ENCODE measurements around the gene SLC13A4. TPM values are rescaled to one million over a fixed set of nuclear protein-coding genes. Genes with fewer than 3 reads are reported as not detected.
"Not testable (repeated sequence)": the region's sequence is repeated elsewhere in the genome, so short reads cannot be mapped to it uniquely, and the experiment has no call there.

Gene SLC13A4
- total RNA-seq, 1 donor from 2014 or later = 0.35 TPM

DNA sequence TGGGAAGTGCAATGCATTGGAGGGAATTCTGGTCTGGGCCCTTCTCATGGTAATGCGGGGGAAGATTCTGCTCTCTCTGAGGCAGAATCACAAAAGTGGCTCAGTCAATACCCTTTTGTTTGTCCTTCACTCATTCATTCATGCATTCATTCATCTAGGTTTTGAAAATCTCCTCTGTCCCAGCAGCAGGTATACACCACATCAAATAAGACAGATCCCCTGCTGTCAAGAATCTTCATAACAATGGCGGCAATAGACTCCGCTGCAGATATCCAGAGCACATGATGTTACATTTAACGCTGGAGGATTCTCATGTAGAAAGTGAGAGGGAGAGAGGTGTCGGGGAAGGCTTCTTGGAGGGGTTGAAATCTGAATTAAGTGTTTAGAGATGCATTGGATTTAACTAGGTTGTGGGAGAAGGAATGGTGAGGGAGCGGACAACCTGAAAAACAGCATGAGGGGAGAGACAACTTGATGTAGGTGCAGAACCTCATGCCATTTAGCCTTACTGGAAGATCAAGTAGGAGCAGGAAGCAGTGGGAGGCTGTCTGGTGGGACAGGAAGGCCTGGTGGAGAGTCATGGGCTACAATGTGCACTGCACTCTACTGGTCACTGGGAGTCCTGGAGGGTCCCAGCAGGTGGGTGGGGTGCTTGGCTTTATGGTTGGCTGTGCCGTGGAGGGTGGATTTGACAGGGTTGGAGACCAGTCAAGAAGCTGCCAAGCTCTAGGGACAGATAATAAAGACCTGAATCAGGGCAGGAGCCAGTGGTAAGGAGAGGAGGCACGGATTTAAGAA, 25.8 kb upstream of the SLC13A4 start:
- ATAC-seq (no peak), DNase-seq (ENCODE audit: low spot score) (no peak)

GRCh38 chr7:135748770-135749169, 20.8 kb upstream of the SLC13A4 start, which contains the start of gene FAM180A:
TSS of gene FAM180A (minus strand) at chr7:135748813. CDS start at chr7:135748580, 233 bp downstream.
- DNase-seq (ENCODE audit: low spot score) (no peak), ATAC-seq (peak; percentile 44)

GRCh38 chr7:135747366-135747765, 19.4 kb upstream of the SLC13A4 start:
- no peak for DNase-seq (ENCODE audit: low spot score)
- no peak for ATAC-seq

GRCh38 chr7:135745703-135746312, 17.8 kb upstream of the SLC13A4 start:
- DNase-seq (ENCODE audit: low spot score) (peak; percentile 49), ATAC-seq (peak; percentile 71)

DNA sequence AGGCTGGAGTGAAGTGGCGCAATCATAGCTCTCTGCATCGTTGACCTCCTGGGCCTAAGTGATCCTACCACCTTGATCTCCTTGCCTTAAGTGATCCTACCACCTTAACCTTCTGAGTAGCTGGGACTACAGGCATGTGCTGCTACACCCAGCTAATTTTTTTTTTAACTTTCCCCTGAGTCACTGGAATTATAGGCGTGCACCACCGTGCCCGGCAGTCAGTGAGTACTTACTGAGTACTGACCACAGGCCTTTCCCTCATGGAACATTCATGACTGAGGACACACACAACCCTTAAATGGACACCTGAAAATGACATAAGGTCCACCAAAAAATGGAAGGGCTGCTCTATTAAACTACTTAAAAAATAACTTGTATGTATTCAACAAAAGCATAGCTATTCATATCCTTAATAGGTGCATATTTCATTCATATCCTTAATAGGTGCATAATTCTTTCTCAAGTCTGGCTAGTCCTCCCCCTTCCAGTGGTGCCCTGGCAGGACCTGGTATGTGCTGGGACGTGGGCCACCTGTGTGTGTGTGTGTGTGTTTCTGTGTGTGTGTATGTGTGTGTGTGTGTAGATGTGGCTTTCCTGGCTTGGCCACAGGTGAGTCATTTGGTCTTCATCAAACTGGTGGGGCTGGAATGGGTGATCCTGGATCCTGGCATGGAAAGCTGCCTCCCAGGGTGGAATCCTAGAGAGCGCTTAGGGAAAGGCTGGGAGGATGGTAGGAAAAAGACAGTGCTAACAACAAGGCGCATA, 17.1 kb upstream of the SLC13A4 start:
- DNase-seq (ENCODE audit: low spot score) (no peak), ATAC-seq (no peak)

- ATAC-seq (no peak), DNase-seq (ENCODE audit: low spot score) (no peak)
Observed at GRCh38 chr7:135743907-135744731, 16.1 kb upstream of the SLC13A4 start.

DNA sequence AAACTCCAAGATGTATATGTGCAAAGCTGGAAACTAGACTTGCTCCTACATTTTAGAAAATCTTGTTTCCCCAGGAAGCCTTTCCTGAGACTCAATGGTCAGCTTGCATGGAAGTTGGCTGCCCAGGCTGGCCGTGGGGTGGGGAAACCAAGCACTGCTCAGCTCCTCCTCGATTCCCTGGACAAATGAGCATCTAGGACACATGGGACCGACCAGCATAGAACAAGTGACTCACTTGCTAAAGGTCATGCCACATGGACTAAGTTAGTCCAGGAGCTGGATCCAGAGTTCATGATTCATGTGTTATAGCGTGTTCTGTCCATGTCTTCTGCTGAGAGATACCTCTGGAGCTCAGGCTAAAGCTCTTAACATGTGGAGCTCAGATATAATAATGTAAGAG, 14.4 kb upstream of the SLC13A4 start:
- ATAC-seq (no peak), DNase-seq (ENCODE audit: low spot score) (no peak)

GRCh38 chr7:135741905-135742304, 13.9 kb upstream of the SLC13A4 start:
- ATAC-seq (no peak), DNase-seq (ENCODE audit: low spot score) (no peak)

- ATAC-seq (no peak), DNase-seq (ENCODE audit: low spot score) (no peak)
Observed at GRCh38 chr7:135740889-135741288, 12.9 kb upstream of the SLC13A4 start.

DNA sequence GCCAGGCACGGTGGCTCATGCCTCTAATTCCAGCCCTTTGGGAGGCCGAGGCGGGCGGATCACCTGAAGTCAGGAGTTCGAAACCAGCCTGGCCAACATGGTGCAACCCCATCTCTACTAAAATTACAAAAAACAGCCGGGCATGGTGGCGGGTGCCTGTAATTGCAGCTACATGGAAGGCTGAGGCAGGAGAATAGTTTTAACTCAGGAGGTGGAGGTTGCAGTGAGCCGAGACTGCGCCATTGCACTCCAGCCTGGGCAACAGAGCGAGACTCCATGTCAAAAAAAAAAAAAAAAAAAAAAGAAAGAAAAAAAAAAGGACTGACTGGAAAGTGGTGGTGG, 9.3 kb upstream of the SLC13A4 start:
- DNase-seq (ENCODE audit: low spot score) = not testable (repeated sequence)

GRCh38 chr7:135736586-135737305, 8.8 kb upstream of the SLC13A4 start:
- ATAC-seq = no peak

More for the DNA sequence above, 9.3 kb upstream of the SLC13A4 start:
- ATAC-seq = not testable (repeated sequence)

DNA sequence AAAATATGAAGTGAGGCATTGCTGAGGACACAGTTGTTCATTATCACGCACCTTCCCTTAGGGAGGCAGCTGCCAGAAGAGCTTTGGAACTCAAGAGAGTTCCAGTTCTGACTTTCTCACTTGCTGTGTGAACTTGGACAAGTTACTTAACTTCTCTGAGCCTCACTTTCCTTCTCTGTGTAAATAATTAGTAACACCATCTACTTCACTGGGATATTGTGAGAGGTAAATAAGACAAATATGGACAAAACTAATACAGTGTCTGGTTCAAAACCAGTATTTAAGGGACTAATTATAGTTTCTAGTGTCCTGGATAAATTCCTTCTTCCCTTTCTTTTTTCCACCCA, 6.3 kb upstream of the SLC13A4 start:
- DNase-seq (ENCODE audit: low spot score) (no peak), ATAC-seq (no peak)

More at GRCh38 chr7:135736586-135737305, 8.8 kb upstream of the SLC13A4 start:
- no peak for DNase-seq (ENCODE audit: low spot score)

DNA sequence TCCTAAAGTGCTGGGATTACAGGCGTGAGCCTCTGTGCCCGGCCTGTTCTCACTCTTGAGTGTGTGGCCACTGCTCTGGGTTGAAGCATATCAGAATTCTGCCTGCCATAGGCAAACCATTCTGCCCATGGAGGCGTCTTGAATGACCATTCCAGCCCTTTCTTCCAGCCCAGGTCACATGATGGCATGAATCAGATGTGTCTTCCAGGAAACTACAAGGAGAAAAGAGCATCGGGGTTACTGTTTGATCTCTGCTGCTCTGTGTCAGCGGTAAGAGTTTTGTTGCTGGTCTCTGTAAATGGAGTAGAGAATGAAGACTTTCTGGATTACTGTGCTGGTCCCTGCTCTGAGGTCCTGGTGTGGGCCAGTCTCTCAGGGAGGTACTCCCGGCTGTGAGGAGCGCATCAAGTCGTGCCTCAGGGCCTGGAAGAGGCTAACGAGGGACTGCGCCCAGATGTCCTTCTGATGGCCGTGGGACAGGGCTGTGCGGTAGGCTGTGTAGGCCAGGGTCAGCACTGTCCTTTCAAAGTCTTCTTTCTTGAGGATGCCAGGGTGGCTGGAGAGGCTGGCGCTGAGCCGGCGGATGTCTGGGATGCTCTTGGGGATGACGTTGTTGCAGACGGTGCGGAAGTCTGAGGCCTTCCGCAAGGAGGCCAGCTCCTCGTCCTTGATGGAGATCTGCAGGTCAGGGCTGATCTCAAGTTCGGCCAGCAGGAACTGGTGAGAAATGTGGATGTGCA, 5.8 kb upstream of the SLC13A4 start:
- DNase-seq (ENCODE audit: low spot score) = no peak
- no peak for ATAC-seq

- no peak for ATAC-seq
- no peak for DNase-seq (ENCODE audit: low spot score)
Observed at GRCh38 chr7:135731131-135731530, 3.1 kb upstream of the SLC13A4 start.

GRCh38 chr7:135729230-135729629, 1.2 kb upstream of the SLC13A4 start:
- no peak for ATAC-seq
- DNase-seq (ENCODE audit: low spot score) = no peak

DNA sequence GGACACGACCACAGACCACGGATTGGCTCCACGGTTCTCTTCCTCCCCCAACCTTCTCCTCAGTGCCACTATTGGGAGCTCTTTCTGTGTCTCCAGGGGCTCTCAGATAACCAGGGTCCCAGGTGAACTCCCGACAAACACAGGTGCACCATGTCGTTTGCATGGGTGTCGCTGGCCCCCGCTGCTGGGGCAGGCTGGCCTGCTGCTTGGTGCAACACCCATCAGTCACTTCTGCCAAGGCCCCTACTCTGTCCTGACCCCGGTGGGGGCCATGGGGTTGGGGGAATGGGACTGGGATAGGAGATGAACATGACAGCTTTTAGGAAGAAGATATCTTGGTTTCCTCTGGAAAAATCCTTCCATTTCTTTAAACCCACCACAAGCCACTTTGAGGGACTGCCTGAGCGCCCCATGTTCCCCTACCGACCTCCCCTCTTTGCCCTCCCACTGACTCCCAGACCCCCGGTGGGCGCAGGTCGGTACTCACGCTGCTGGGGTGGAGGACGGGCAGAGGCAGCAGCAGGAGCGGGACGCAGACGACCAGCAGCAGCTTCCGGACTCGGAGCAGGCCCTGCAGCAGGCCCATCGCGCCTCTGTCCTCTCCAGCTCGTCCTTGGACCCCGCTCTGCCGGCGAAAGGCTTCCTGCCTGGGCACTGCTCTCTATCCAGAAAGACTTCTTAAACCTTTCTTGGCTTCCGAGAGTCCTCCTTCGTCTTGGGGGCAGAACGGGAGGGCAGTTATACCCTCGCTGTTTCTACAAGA, 894 bp downstream of the SLC13A4 start:
- ATAC-seq (no peak), DNase-seq (ENCODE audit: low spot score) (no peak)

DNA sequence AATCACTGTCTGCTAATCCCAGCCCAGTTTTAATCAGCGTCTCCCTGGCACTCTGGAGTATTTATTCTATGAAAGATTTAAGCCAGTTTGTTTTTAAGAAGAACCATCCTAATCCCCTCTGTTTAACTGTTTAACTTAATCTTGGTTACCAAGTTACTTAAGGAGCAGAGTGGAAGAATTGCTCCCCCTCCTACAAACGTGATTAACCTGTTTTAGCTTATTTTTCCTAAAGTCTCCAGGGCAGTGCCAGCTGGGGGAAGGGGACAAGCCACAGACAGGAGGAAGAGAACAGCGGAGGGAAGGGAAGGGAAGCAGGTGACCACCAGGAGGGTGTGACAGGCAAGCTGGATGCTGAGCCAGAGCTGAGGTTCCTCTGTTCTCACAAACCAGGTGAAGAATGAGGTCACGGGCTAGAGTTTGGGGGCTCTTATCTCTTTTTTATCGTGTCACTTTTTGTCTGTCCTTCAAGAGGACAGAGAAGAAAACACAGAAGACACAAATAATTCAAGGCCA, 1.7 kb downstream of the SLC13A4 start:
- no peak for ATAC-seq
- DNase-seq (ENCODE audit: low spot score) = no peak

- ATAC-seq (no peak), DNase-seq (ENCODE audit: low spot score) (no peak)
Observed at GRCh38 chr7:135723411-135723810, 4.6 kb downstream of the SLC13A4 start.
